Spleen (tissue), 7 donors: ENCODE data around the gene CLDN4.

Experiments
- POLR2AphosphoS5 ChIP-seq, 3 donors: sonication (generic); formaldehyde crosslinking; IDR thresholded peaks; one replicate each; pipeline ENCODE4 v1.5.1; 2017; ENCODE audit warnings: antibody characterized with exemption in 3 of 3
- TF ChIP-seq, protein P1 (sequence below), 11 experiments: fragments of 200-600 bp in 7 of 11; fragments of 450-650 bp in 4 of 11; sonication (generic) in 4 of 11; IDR thresholded peaks in 8 of 11; conservative IDR thresholded peaks in 3 of 11; 1 replicate in 7 of 11; 2 replicates in 4 of 11; pipeline versions ENCODE4 v1.4.0 to v1.8.0; 2016 to 2021; ENCODE audit warnings: antibody characterized with exemption in 11 of 11, inconsistent platforms in 4 of 11, mild to moderate bottlenecking in 1 of 11
- donor health status: DM: no; HTN: no; CAD: no; lungs with moderate emphysema.
- donor health status: DM: no; HTN: no; CAD: no.
- donor health status: DM: no; HTN: no; CAD: no.

DNA sequence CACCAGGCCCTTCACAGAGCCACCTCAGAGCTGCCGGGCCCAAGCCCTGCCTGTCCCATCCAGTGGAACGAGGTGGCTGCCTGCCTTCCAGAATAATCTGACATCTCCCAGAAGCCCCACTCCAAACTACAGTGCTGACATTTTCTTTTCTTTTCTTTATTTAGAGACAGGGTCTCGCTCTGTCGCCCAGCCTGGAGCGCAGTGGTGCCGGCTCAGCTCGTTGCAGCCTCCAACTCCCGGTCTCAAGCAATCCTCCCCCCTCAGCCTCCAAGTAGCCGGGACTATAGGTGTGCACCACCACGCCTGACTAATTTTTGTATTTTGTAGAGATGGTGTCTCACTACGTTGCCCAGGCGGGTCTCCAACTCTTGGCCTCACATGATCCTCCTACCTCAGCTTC lies 30.5 kb downstream of the CLDN4 start:
- TF ChIP-seq POLR2AphosphoS5 (IDR thresholded peaks at IDR 0.05): no peak
- TF ChIP-seq, protein P1, sequence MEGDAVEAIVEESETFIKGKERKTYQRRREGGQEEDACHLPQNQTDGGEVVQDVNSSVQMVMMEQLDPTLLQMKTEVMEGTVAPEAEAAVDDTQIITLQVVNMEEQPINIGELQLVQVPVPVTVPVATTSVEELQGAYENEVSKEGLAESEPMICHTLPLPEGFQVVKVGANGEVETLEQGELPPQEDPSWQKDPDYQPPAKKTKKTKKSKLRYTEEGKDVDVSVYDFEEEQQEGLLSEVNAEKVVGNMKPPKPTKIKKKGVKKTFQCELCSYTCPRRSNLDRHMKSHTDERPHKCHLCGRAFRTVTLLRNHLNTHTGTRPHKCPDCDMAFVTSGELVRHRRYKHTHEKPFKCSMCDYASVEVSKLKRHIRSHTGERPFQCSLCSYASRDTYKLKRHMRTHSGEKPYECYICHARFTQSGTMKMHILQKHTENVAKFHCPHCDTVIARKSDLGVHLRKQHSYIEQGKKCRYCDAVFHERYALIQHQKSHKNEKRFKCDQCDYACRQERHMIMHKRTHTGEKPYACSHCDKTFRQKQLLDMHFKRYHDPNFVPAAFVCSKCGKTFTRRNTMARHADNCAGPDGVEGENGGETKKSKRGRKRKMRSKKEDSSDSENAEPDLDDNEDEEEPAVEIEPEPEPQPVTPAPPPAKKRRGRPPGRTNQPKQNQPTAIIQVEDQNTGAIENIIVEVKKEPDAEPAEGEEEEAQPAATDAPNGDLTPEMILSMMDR (IDR thresholded peaks at IDR 0.05 in 8 of 11, conservative IDR thresholded peaks at IDR 0.05 in 3 of 11): no peak
